Right atrium auricular region (tissue), 2 donors: ENCODE data around the gene DYNLL1. TPM values are rescaled to one million over a fixed set of nuclear protein-coding genes. Genes with fewer than 3 reads are reported as not detected.
"Not testable (repeated sequence)": the region's sequence is repeated elsewhere in the genome, so short reads cannot be mapped to it uniquely, and the experiment has no call there.

Experiments used
- DNase-seq: peaks from one replicate; pipeline ENCODE4 v3.0.0-alpha.2; 2019; ENCODE audit warnings: low spot score
- H3K27ac ChIP-seq, 2 donors: fragments of 200-600 bp; sonication (generic); 1 replicate in 1 of 2; 2 replicates in 1 of 2; pipeline ENCODE4 v1.5.1; 2016 to 2019
- H3K27me3 ChIP-seq, 2 donors: fragments of 200-600 bp; sonication (generic); one replicate each; pipeline versions ENCODE4 v1.5.1 to v1.6.0; 2017 to 2019
- H3K36me3 ChIP-seq: fragments of 200-600 bp; sonication (generic); one replicate; pipeline ENCODE4 v1.5.1; 2016
- H3K4me1 ChIP-seq, 2 donors: fragments of 200-600 bp; sonication (generic); one replicate each; pipeline versions ENCODE4 v1.5.1 to v1.6.0; 2017 to 2019
- H3K4me3 ChIP-seq, 2 donors: fragments of 200-600 bp; sonication (generic); 1 replicate in 1 of 2; 2 replicates in 1 of 2; pipeline ENCODE4 v1.5.1; 2017 to 2019; ENCODE audit warnings: mild to moderate bottlenecking in 1 of 2, moderate library complexity in 1 of 2
- H3K9me3 ChIP-seq, 2 donors: fragments of 200-600 bp; sonication (generic); one replicate each; pipeline ENCODE4 v1.5.1; 2019
- total RNA-seq, 2 donors: library from RNA; depleted of rRNA; stranded (reverse); fragments of >200 nt; gene quantifications; one replicate each; pipeline ENCODE4 v1.1.0, GENCODE V29; 2016
- TF ChIP-seq, protein P1 (sequence below), 2 donors: fragments of 200-600 bp; sonication (generic); IDR thresholded peaks; one replicate each; pipeline ENCODE4 v1.5.1; 2019; ENCODE audit warnings: antibody characterized with exemption in 2 of 2

DYNLL1 gene
- total RNA-seq, 2 donors from 2014 or later: 168 to 178 TPM

DNA sequence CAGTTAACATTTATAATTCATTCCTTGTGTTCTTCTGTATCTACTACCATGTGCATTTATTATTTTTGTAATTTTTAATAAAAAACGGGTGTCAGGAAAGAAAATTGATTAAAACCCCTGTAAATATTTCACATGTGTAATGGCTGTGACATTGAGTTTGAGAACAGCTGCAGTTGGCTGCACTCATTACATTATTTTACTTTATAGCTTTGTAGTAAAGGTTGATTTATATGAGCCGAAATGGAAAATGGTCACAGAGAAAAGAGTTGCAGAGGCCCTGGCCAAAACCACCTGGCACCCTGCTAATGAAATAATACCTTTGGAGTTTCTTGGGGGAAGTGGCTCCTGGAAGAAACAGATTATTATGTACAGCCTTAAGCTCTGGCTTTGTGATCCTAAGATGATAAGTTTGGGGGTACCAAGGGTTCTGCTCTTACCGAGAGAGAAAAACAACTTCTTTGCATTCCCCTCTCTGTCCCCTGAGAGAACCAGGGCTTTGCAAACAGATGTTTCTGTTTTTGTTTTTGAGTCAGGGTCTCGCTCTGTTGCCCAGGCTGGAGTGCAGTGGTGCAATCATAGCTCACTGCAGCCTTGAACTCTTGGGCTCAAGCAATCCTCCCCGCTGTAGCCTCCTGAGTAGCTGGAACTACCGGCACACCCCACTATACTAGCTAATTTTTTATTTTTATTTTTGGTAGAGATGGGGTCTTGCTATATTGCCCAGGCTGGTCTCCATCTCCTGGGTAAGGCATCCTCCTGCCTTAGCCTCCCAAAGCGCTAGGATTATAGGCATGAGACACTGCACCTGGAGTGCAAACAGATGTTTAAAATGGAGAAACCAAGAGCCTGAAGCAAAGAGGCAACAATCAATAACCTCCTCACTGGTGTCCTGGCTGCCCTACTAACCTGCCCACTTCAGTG lies 9.7 kb upstream of the DYNLL1 start:
- Histone ChIP-seq H3K36me3 (no peaks in the 10 kb centered on the region), H3K27ac (no peak overlapping the region)
- DNase-seq: no peak

GRCh38 chr12:120487552-120487951 lies 8.4 kb upstream of the DYNLL1 start:
- H3K27ac ChIP-seq, H3K27me3 ChIP-seq, DNase-seq, H3K4me3 ChIP-seq, H3K9me3 ChIP-seq, H3K4me1 ChIP-seq, H3K36me3 ChIP-seq: not testable (repeated sequence)

More for the DNA sequence above, 9.7 kb upstream of the DYNLL1 start:
- Histone ChIP-seq H3K27me3 (no peaks in the 10 kb centered on the region), H3K4me3 (no peak overlapping the region), H3K4me1 (no peaks in the 10 kb centered on the region), H3K9me3 (no peaks in the 10 kb centered on the region)
- TF ChIP-seq, protein P1, sequence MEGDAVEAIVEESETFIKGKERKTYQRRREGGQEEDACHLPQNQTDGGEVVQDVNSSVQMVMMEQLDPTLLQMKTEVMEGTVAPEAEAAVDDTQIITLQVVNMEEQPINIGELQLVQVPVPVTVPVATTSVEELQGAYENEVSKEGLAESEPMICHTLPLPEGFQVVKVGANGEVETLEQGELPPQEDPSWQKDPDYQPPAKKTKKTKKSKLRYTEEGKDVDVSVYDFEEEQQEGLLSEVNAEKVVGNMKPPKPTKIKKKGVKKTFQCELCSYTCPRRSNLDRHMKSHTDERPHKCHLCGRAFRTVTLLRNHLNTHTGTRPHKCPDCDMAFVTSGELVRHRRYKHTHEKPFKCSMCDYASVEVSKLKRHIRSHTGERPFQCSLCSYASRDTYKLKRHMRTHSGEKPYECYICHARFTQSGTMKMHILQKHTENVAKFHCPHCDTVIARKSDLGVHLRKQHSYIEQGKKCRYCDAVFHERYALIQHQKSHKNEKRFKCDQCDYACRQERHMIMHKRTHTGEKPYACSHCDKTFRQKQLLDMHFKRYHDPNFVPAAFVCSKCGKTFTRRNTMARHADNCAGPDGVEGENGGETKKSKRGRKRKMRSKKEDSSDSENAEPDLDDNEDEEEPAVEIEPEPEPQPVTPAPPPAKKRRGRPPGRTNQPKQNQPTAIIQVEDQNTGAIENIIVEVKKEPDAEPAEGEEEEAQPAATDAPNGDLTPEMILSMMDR (IDR thresholded peaks at IDR 0.05): no peak

GRCh38 chr12:120488057-120488640 lies 7.8 kb upstream of the DYNLL1 start:
- Histone ChIP-seq H3K36me3 (no peaks in the 10 kb centered on the region), H3K4me3 (no peak overlapping the region), H3K27me3 (no peaks in the 10 kb centered on the region), H3K4me1 (no peaks in the 10 kb centered on the region), H3K27ac (no peak overlapping the region), H3K9me3 (no peaks in the 10 kb centered on the region)
- DNase-seq: no peak
- TF ChIP-seq, protein P1 (IDR thresholded peaks at IDR 0.05): no peak

- no peaks in the 10 kb centered on the region for H3K4me1 ChIP-seq
- TF ChIP-seq, protein P1 (IDR thresholded peaks at IDR 0.05): no peak
- DNase-seq: no peak
These were observed 6.9 kb upstream of the DYNLL1 start for GRCh38 chr12:120489018-120489417.

GRCh38 chr12:120490325-120490724 lies 5.6 kb upstream of the DYNLL1 start:
- Histone ChIP-seq H3K27me3 (no peaks in the 10 kb centered on the region), H3K36me3 (no peaks in the 10 kb centered on the region), H3K27ac (no peak overlapping the region), H3K9me3 (no peaks in the 10 kb centered on the region), H3K4me1 (peaks cover 0 to 7% of the 10 kb centered on the region in 2 donors), H3K4me3 (no peak overlapping the region)
- no peak for DNase-seq
- TF ChIP-seq, protein P1 (IDR thresholded peaks at IDR 0.05): no peak

More at GRCh38 chr12:120489018-120489417, 6.9 kb upstream of the DYNLL1 start:
- H3K36me3 ChIP-seq: no peaks in the 10 kb centered on the region
- no peak overlapping the region for H3K27ac ChIP-seq
- no peaks in the 10 kb centered on the region for H3K9me3 ChIP-seq
- no peak overlapping the region for H3K4me3 ChIP-seq
- H3K27me3 ChIP-seq: no peaks in the 10 kb centered on the region

DNA sequence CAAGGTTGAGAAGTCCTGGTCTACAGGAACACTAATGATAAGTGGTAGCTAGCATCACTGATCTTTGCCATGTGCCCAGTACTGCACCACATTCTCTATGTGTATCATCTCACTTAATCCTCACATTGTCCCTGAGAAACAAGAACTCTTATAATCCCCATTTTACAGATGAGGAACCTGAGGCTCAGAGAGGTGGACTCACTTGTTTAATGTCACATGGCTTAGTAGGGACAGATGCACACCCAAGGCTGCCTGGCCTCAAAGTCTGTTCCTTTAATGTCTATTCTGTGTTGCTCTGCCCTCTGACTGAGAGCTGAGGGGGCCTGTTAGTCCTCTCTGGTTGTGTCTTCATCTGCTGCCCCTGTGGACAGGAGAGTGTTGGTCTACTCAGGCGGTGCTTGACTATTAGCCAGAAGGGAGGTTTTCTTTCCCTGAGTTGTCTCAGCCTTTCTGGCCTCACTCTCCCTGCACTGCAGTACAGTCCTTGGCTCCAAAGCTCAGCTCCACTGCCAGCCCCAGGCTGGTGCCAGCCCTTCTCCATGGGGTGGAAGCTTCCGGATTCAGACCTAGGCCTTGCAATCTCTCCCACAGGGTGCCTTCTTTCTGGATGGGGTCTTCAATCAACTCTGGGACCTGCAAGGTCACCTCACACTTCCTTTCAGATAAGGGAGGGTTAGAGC lies 4.9 kb upstream of the DYNLL1 start:
- Histone ChIP-seq H3K4me3 (no peak overlapping the region), H3K9me3 (no peaks in the 10 kb centered on the region), H3K27me3 (no peaks in the 10 kb centered on the region), H3K36me3 (no peaks in the 10 kb centered on the region), H3K27ac (no peak overlapping the region), H3K4me1 (peaks cover 0 to 10% of the 10 kb centered on the region in 2 donors)
- no peak for DNase-seq
- TF ChIP-seq, protein P1 (IDR thresholded peaks at IDR 0.05): no peak
